ENCODE results near the gene BACH1. TPM values are rescaled to one million over a fixed set of nuclear protein-coding genes. Genes with fewer than 3 reads are reported as not detected.

The BACH1 gene
- total and polyA plus RNA-seq, 2 of the 8 experiments (the other 6 are each of a cell fraction or from before 2014, with no cell fraction given): 6.9 to 50.7 TPM

- Histone ChIP-seq H3K23me2 (ENCODE audit: low read depth, low read length) (no peaks in the 10 kb centered on the region), H2BK12ac (ENCODE audit: low read depth, low read length) (no peak overlapping the region), H2BK20ac (ENCODE audit: low read length) (no peak overlapping the region), H4K20me1 (replicated peaks in 1 of 2; ENCODE audit: control insufficient read depth in 1 of 2, insufficient read depth in 2 of 2, low read length in 2 of 2) (peaks cover 0 to 9% of the 10 kb centered on the region in 2 experiments), H3K9me3 (ENCODE audit: insufficient read depth in 2 of 2, low read depth in 1 of 2, low read length in 1 of 2) (no peaks in the 10 kb centered on the region), H3K79me1 (ENCODE audit: low read depth, low read length) (peaks cover 5% of the 10 kb centered on the region), H4K8ac (ENCODE audit: extremely low read depth, insufficient read depth, low read length) (no peak overlapping the region), H3K27me3 (replicated peaks in 1 of 4; ENCODE audit: control insufficient read depth in 3 of 4, extremely low read depth in 1 of 4, insufficient read depth in 3 of 4, low read length in 3 of 4) (no peaks in the 10 kb centered on the region), H4K5ac (ENCODE audit: insufficient read length, low read depth, low read length) (no peak overlapping the region), H3K4ac (replicated peaks; ENCODE audit: insufficient read length, low read depth, low read length) (no peak overlapping the region), H3K4me3 (ENCODE audit: extremely low read depth in 1 of 4, insufficient read depth in 2 of 4, low read depth in 3 of 4, low read length in 4 of 4) (no peak overlapping the region), H3K4me1 (replicated peaks in 1 of 4; ENCODE audit: control insufficient read depth in 3 of 4, insufficient read depth in 4 of 4, low read length in 3 of 4) (peaks cover 0 to 2% (median 0%) of the 10 kb centered on the region in 4 experiments; a peak in 1 of 7 replicates), H2AFZ (ENCODE audit: low read length) (no peak overlapping the region), H2BK5ac (ENCODE audit: low read depth, low read length) (no peak overlapping the region), H3K18ac (ENCODE audit: extremely low read depth, low read length) (no peak overlapping the region), H2AK5ac (ENCODE audit: low read depth, low read length) (no peak overlapping the region), H2BK120ac (replicated peaks; ENCODE audit: low read depth, low read length) (no peak overlapping the region), H3K14ac (ENCODE audit: insufficient read length) (no peak overlapping the region), H2BK15ac (ENCODE audit: low read length) (no peak overlapping the region), H3K56ac (replicated peaks; ENCODE audit: insufficient read length, low read depth, low read length) (no peak overlapping the region), H3K36me3 (ENCODE audit: control insufficient read depth in 2 of 4, insufficient read depth in 4 of 4, low read length in 3 of 4) (no peaks in the 10 kb centered on the region; a peak in 1 of 8 replicates), H3K4me2 (ENCODE audit: insufficient read depth in 1 of 2, low read depth in 2 of 2, low read length in 2 of 2) (no peak overlapping the region), H4K91ac (replicated peaks; ENCODE audit: insufficient read length, low read length) (no peak overlapping the region), H3K9ac (replicated peaks in 1 of 4; ENCODE audit: extremely low read depth in 1 of 4, low read depth in 3 of 4, low read length in 3 of 4) (no peak overlapping the region), H3K27ac (ENCODE audit: low read depth, low read length) (no peak overlapping the region), H3K23ac (ENCODE audit: insufficient read length) (no peak overlapping the region), H3K79me2 (ENCODE audit: control insufficient read depth in 1 of 2, insufficient read depth in 2 of 2, low read length in 2 of 2) (peaks cover 18 to 100% of the 10 kb centered on the region in 2 experiments)
- CTCF ChIA-PET (ENCODE audit: partially characterized antibody): interaction anchor here (1.0 kb wide), 1 partner anchor 65 kb away, joined by 3 read pairs; no protein-coding TSS in a partner anchor
- DNase-seq (ENCODE audit: low read depth in 1 of 2, low spot score in 2 of 2): no peak
- no peak for FAIRE-seq
- 91% methylated on average over 2 of the region's 2 CpGs; no CpG with 5 or more reads in 1 of the 2 experiments for WGBS, 2 experiments (ENCODE audit: extremely low coverage in 1 of 2, insufficient coverage in 1 of 2, insufficient read length in 1 of 2, insufficient replicate concordance in 2 of 2, low coverage in 1 of 2, low lambda C conversion rate in 2 of 2, missing lambda C conversion rate in 1 of 2)
- POLR2A ChIA-PET (ENCODE audit: partially characterized antibody): interaction anchor here (1.3 kb wide), 1 partner anchor 11 kb away, joined by 3 read pairs; no protein-coding TSS in a partner anchor
- TF ChIP-seq TEAD4 (IDR thresholded peaks at IDR 0.05; ENCODE audit: low read depth, low read length) (no peak), FOSL1 (IDR thresholded peaks at IDR 0.05; ENCODE audit: insufficient read depth, low read depth, low read length) (no peak), SIRT6 (IDR thresholded peaks at IDR 0.05; ENCODE audit: low read length) (no peak), GABPA (IDR thresholded peaks at IDR 0.05; ENCODE audit: borderline replicate concordance, insufficient read depth, low read length) (no peak), ZNF274 (IDR thresholded peaks at IDR 0.05; ENCODE audit: borderline replicate concordance, extremely low read depth, low read length) (no peak), EZH2 (IDR thresholded peaks at IDR 0.05; ENCODE audit: low read depth, low read length, severe bottlenecking) (no peak), MAFK (IDR thresholded peaks at IDR 0.05; ENCODE audit: low read depth, low read length) (no peak), CREB1 (IDR thresholded peaks at IDR 0.05) (no peak), EP300 (IDR thresholded peaks at IDR 0.05; ENCODE audit: borderline replicate concordance in 1 of 2, low read depth in 2 of 2, low read length in 2 of 2) (no peak)
- TF ChIP-seq, protein P1, sequence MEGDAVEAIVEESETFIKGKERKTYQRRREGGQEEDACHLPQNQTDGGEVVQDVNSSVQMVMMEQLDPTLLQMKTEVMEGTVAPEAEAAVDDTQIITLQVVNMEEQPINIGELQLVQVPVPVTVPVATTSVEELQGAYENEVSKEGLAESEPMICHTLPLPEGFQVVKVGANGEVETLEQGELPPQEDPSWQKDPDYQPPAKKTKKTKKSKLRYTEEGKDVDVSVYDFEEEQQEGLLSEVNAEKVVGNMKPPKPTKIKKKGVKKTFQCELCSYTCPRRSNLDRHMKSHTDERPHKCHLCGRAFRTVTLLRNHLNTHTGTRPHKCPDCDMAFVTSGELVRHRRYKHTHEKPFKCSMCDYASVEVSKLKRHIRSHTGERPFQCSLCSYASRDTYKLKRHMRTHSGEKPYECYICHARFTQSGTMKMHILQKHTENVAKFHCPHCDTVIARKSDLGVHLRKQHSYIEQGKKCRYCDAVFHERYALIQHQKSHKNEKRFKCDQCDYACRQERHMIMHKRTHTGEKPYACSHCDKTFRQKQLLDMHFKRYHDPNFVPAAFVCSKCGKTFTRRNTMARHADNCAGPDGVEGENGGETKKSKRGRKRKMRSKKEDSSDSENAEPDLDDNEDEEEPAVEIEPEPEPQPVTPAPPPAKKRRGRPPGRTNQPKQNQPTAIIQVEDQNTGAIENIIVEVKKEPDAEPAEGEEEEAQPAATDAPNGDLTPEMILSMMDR (IDR thresholded peaks at IDR 0.05; ENCODE audit: control extremely low read depth in 1 of 3, insufficient read depth in 1 of 3, low read depth in 1 of 3, low read length in 3 of 3): no peak
- TF ChIP-seq, protein P2, sequence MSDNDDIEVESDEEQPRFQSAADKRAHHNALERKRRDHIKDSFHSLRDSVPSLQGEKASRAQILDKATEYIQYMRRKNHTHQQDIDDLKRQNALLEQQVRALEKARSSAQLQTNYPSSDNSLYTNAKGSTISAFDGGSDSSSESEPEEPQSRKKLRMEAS (IDR thresholded peaks at IDR 0.05): no peak
These were observed 13.1 kb downstream of the BACH1 start for GRCh38 chr21:29311802-29312201.

Data from H1 (cell line).